NCI-H1694 (cell line): ENCODE data around the gene RAB13.
A peak's percentile ranks its signal among the peaks of the same experiment; 100 is the strongest.

Experiments used
- DNase-seq: peaks from one replicate; lab custom pipeline; 2025; lab: John Stamatoyannopoulos, UW

Gene RAB13

GRCh38 chr1:153977250-153978240, 8.6 kb downstream of the RAB13 start, which contains the start of gene JTB:
Gene JTB, minus strand, starts transcription at chr1:153977674. Its CDS starts 422 bp downstream, at chr1:153977252.
- DNase-seq, result peak; percentile 92

GRCh38 chr1:153976819-153977249, 9.3 kb downstream of the RAB13 start:
- DNase-seq, result no peak

- DNase-seq, result no peak
Measured at GRCh38 chr1:153973525-153973924, 12.6 kb downstream of the RAB13 start.

GRCh38 chr1:153973071-153973470, 13.1 kb downstream of the RAB13 start:
- no peak for DNase-seq

- no peak for DNase-seq
Measured at GRCh38 chr1:153970346-153970745, 15.8 kb downstream of the RAB13 start.

- DNase-seq, result no peak
Measured at GRCh38 chr1:153968972-153969371, 17.2 kb downstream of the RAB13 start.

GRCh38 chr1:153968408-153968807, 17.7 kb downstream of the RAB13 start:
- DNase-seq, result no peak

GRCh38 chr1:153968000-153968363, 18.2 kb downstream of the RAB13 start:
- DNase-seq, result no peak

GRCh38 chr1:153967107-153967999, 18.8 kb downstream of the RAB13 start, which contains the start of gene CREB3L4:
Gene CREB3L4, plus strand, starts transcription at chr1:153967902. Its CDS starts 624 bp downstream, at chr1:153968526.
- DNase-seq, result peak; percentile 100

GRCh38 chr1:153963850-153964331, 22.2 kb downstream of the RAB13 start:
- DNase-seq, result no peak

GRCh38 chr1:153963030-153963849, 22.9 kb downstream of the RAB13 start, which contains the start of gene SLC39A1:
Gene SLC39A1, minus strand, starts transcription at chr1:153963537. Its CDS starts 822 bp downstream, at chr1:153962715.
- DNase-seq, result peak; percentile 99

GRCh38 chr1:153962088-153963029, 23.8 kb downstream of the RAB13 start:
- no peak for DNase-seq

GRCh38 chr1:153961421-153961820, 24.7 kb downstream of the RAB13 start:
- no peak for DNase-seq

GRCh38 chr1:153960206-153960605, 25.9 kb downstream of the RAB13 start:
- no peak for DNase-seq

GRCh38 chr1:153959454-153959853, 26.7 kb downstream of the RAB13 start:
- DNase-seq, result no peak

- no peak for DNase-seq
Measured at GRCh38 chr1:153958961-153959260, 27.2 kb downstream of the RAB13 start.

- peak; percentile 100 for DNase-seq
Measured at GRCh38 chr1:153958111-153958960, 27.8 kb downstream of the RAB13 start, which contains the start of gene CRTC2. Gene CRTC2, minus strand, starts transcription at chr1:153958612. Its CDS starts 115 bp downstream, at chr1:153958497.

- no peak for DNase-seq
Measured at GRCh38 chr1:153957744-153958110, 28.4 kb downstream of the RAB13 start.
